Left lung (tissue), 10 donors: Measurements from ENCODE around the gene C11orf42. TPM values are rescaled to one million over a fixed set of nuclear protein-coding genes. Genes with fewer than 3 reads are reported as not detected.
A peak's percentile ranks its signal among the peaks of the same experiment; 100 is the strongest.

ENCODE experiments used
- ATAC-seq: fragments of 200-7000 bp; cut with Tn5 transposase; one replicate; pipeline ENCODE4 v1.9.1; 2020; ENCODE audit warnings: moderate library complexity
- DNase-seq, 4 donors: peaks; one replicate each; pipeline ENCODE4 v3.0.0-alpha.2; 2013 to 2020
- H3K27ac ChIP-seq, 2 donors: fragments of 200-600 bp; sonication (generic) in 1 of 2; one replicate each; pipeline versions ENCODE4 v1.5.0 to v1.8.0; 2020 to 2021
- H3K27me3 ChIP-seq, 2 donors: fragments of 200-600 bp; sonication (generic) in 1 of 2; one replicate each; pipeline versions ENCODE4 v1.5.0 to v1.8.0; 2020 to 2021
- H3K36me3 ChIP-seq, 2 donors: fragments of 200-600 bp; sonication (generic) in 1 of 2; one replicate each; pipeline versions ENCODE4 v1.5.0 to v1.8.0; 2020 to 2021
- H3K4me1 ChIP-seq, 2 donors: fragments of 200-600 bp; one replicate each; pipeline ENCODE4 v1.8.0; 2021
- H3K4me3 ChIP-seq, 2 donors: fragments of 200-600 bp; sonication (generic) in 1 of 2; one replicate each; pipeline versions ENCODE4 v1.5.0 to v1.8.0; 2020 to 2021; ENCODE audit warnings: mild to moderate bottlenecking in 1 of 2
- H3K9me3 ChIP-seq, 2 donors: fragments of 200-600 bp; sonication (generic) in 1 of 2; one replicate each; pipeline versions ENCODE4 v1.5.0 to v1.8.0; 2020 to 2021
- CTCF ChIP-seq, 2 donors: fragments of 200-600 bp; sonication (generic) in 1 of 2; IDR thresholded peaks; one replicate each; pipeline versions ENCODE4 v1.5.0 to v1.8.0; 2021; ENCODE audit warnings: antibody characterized with exemption in 2 of 2
- intact Hi-C, 2 donors: fragments of 100-400 bp; cut with DNase I; formaldehyde crosslinking; loops; one replicate each; pipeline versions ENCODE4 v1.11.2 to v1.14.2; 2022
- polyA plus RNA-seq, 6 donors: library from polyadenylated mRNA; unstranded; fragments of 120-200 nt; gene quantifications; one replicate each; pipeline ENCODE4 v1.2.1, GENCODE V29; 2013; ENCODE audit not compliant: insufficient read length in 6 of 6
- total RNA-seq, 2 donors: library from RNA; stranded (reverse); fragmentation: NEBNext Ultra II Directional; extraction: Animal tissue kit (Norgen Biotek cat#: 25700); gene quantifications; one replicate each; pipeline ENCODE4 v1.2.1, GENCODE V29; 2021
- donor health status: DM: no; HTN: yes; CAD: no.
- donor health status: DM: no; HTN: no; CAD: no.

The C11orf42 gene
- total and polyA plus RNA-seq, 8 donors = 0.47 to 2.2 (median 0.95) TPM; not detected in 2

GRCh38 chr11:6194065-6194581 is 11.2 kb upstream of the C11orf42 start:
- no peak for TF ChIP-seq CTCF (IDR thresholded peaks at IDR 0.05)
- Histone ChIP-seq H3K36me3 (no peaks in the 10 kb centered on the region), H3K4me1 (peaks cover 0 to 18% of the 10 kb centered on the region in 2 donors), H3K27ac (peak overlapping the region in 1 of 2 donors; percentile 39), H3K27me3 (no peaks in the 10 kb centered on the region), H3K4me3 (no peak overlapping the region), H3K9me3 (no peaks in the 10 kb centered on the region)
- intact Hi-C loops = no loop called here
- no peak for DNase-seq
- ATAC-seq = peak; percentile 49

GRCh38 chr11:6196396-6196795 is 9.0 kb upstream of the C11orf42 start:
- Histone ChIP-seq H3K27ac (no peak overlapping the region), H3K9me3 (no peaks in the 10 kb centered on the region), H3K27me3 (no peaks in the 10 kb centered on the region), H3K36me3 (no peaks in the 10 kb centered on the region), H3K4me1 (peaks cover 0 to 33% of the 10 kb centered on the region in 2 donors), H3K4me3 (no peak overlapping the region)
- no peak for TF ChIP-seq CTCF (IDR thresholded peaks at IDR 0.05)
- no peak for DNase-seq
- intact Hi-C loops = no loop called here
- no peak for ATAC-seq

GRCh38 chr11:6197466-6198200 is 7.7 kb upstream of the C11orf42 start:
- TF ChIP-seq CTCF (IDR thresholded peaks at IDR 0.05) = no peak
- DNase-seq = no peak
- Histone ChIP-seq H3K4me3 (no peak overlapping the region), H3K36me3 (no peaks in the 10 kb centered on the region), H3K4me1 (peaks cover 0 to 37% of the 10 kb centered on the region in 2 donors), H3K27me3 (no peaks in the 10 kb centered on the region), H3K9me3 (no peaks in the 10 kb centered on the region), H3K27ac (no peak overlapping the region)
- intact Hi-C loops = no loop called here
- no peak for ATAC-seq

- Histone ChIP-seq H3K4me3 (no peak within 1 kb of the TSS), H3K27me3 (no peaks in the 10 kb centered on the region), H3K4me1 (peaks cover 0 to 44% of the 10 kb centered on the region in 2 donors), H3K36me3 (no peaks in the 10 kb centered on the region), H3K27ac (peak within 1 kb of the TSS in 1 of 2 donors; percentile 95), H3K9me3 (no peaks in the 10 kb centered on the region)
- no peak for TF ChIP-seq CTCF (IDR thresholded peaks at IDR 0.05)
- ATAC-seq (no peak), DNase-seq (peak in 1 of 4 donors; percentile 50)
- intact Hi-C loops = no loop called here
Observed at GRCh38 chr11:6199174-6199810, 6.1 kb upstream of the C11orf42 start, which contains the start of gene OR52W1. TSS of gene OR52W1 (plus strand) at chr11:6199224. CDS start at chr11:6199224, 0 bp downstream.

GRCh38 chr11:6200975-6201374 is 4.4 kb upstream of the C11orf42 start:
- no peak overlapping the region for H3K4me3 ChIP-seq
- peak overlapping the region; percentile 7 to 95 for H3K27ac ChIP-seq
- H3K4me1 ChIP-seq = peaks cover 0 to 59% of the 10 kb centered on the region in 2 donors
- H3K9me3 ChIP-seq = no peaks in the 10 kb centered on the region
- TF ChIP-seq CTCF (IDR thresholded peaks at IDR 0.05) = no peak
- DNase-seq (peak in 2 of 4 donors; percentile 10 to 87), ATAC-seq (peak; percentile 63)
- H3K27me3 ChIP-seq = no peaks in the 10 kb centered on the region
- intact Hi-C loops = no loop called here
- H3K36me3 ChIP-seq = peaks cover 0 to 10% of the 10 kb centered on the region in 2 donors
